Hematopoietic multipotent progenitor cell (in vitro differentiated cells): Measurements from ENCODE around the gene APLP2. TPM values are rescaled to one million over a fixed set of nuclear protein-coding genes. Genes with fewer than 3 reads are reported as not detected.
"Not testable (repeated sequence)": the region's sequence is repeated elsewhere in the genome, so short reads cannot be mapped to it uniquely, and the experiment has no call there.

ENCODE experiments used
- DNase-seq, 3 donors: peaks; one replicate each; pipeline ENCODE4 v3.0.0-alpha.2; 2011 to 2015; ENCODE audit warnings: low read depth in 2 of 3, low spot score in 2 of 3
- total RNA-seq: library from RNA; depleted of rRNA; stranded (reverse); fragments of >200 nt; gene quantifications from one replicate; pipeline ENCODE4 v1.2.3, GENCODE V29; 2012

APLP2 gene
- total RNA-seq, 1 donor, result 337 TPM

- DNase-seq, result no peak
Measured at GRCh38 chr11:130088919-130089673, 19.4 kb downstream of the APLP2 start.

- DNase-seq, result no peak
Measured at GRCh38 chr11:130089674-130090073, 20.0 kb downstream of the APLP2 start.

GRCh38 chr11:130090517-130090916 lies 20.8 kb downstream of the APLP2 start:
- DNase-seq, result not testable (repeated sequence)

GRCh38 chr11:130091169-130091568 lies 21.5 kb downstream of the APLP2 start:
- not testable (repeated sequence) for DNase-seq

- no peak for DNase-seq
Measured at GRCh38 chr11:130092661-130093060, 23.0 kb downstream of the APLP2 start.

GRCh38 chr11:130094614-130095013 lies 24.9 kb downstream of the APLP2 start:
- peak in 1 of 3 donors; percentile 29 for DNase-seq

GRCh38 chr11:130095326-130095725 lies 25.6 kb downstream of the APLP2 start:
- peak in 1 of 3 donors; percentile 34 for DNase-seq

GRCh38 chr11:130096042-130096441 lies 26.3 kb downstream of the APLP2 start:
- DNase-seq, result no peak

- no peak for DNase-seq
Measured at GRCh38 chr11:130096823-130097222, 27.1 kb downstream of the APLP2 start.

- DNase-seq, result no peak
Measured at GRCh38 chr11:130097285-130097684, 27.6 kb downstream of the APLP2 start.

GRCh38 chr11:130099356-130099755 lies 29.7 kb downstream of the APLP2 start:
- no peak for DNase-seq

GRCh38 chr11:130100381-130101095 lies 30.8 kb downstream of the APLP2 start:
- no peak for DNase-seq

GRCh38 chr11:130101661-130102060 lies 32.0 kb downstream of the APLP2 start:
- DNase-seq, result no peak

GRCh38 chr11:130102301-130103249 lies 32.9 kb downstream of the APLP2 start:
- DNase-seq, result no peak

GRCh38 chr11:130103296-130103814 lies 33.7 kb downstream of the APLP2 start:
- DNase-seq, result no peak

- DNase-seq, result no peak
Measured at GRCh38 chr11:130106381-130106780, 36.7 kb downstream of the APLP2 start.

- DNase-seq, result not testable (repeated sequence)
Measured at GRCh38 chr11:130108671-130109070, 39.0 kb downstream of the APLP2 start.

- no peak for DNase-seq
Measured at GRCh38 chr11:130109386-130109785, 39.7 kb downstream of the APLP2 start.

GRCh38 chr11:130110339-130111108 lies 40.8 kb downstream of the APLP2 start:
- DNase-seq, result no peak
